HCT116 (cell line): ENCODE data around the gene NBEAL2. TPM values are rescaled to one million over a fixed set of nuclear protein-coding genes. Genes with fewer than 3 reads are reported as not detected.
"Not testable (repeated sequence)": the region's sequence is repeated elsewhere in the genome, so short reads cannot be mapped to it uniquely, and the experiment has no call there.

Experiments used
- ATAC-seq: fragments of 200-7000 bp; cut with Tn5 transposase; 2 replicates; pipeline ENCODE4 v1.9.1; 2020; ENCODE audit warnings: mild to moderate bottlenecking, moderate library complexity
- BruUV-seq: library from RNA; stranded (reverse); fragments of 400-500 nt; replicated peaks from 2 replicates; lab custom pipeline; 2021; lab: Mats Ljungman, UMichigan
- CTCF ChIA-PET: fragments of 300-600 bp; sonication (Branson Sonifier 250); formaldehyde crosslinking; loops from one replicate; lab custom pipeline; 2021; ENCODE audit warnings: antibody characterized with exemption; lab: Charles Lee
- POLR2A ChIA-PET: fragments of 300-600, 350-600 bp; sonication (Branson Sonifier 250); formaldehyde crosslinking; loops from one replicate; lab custom pipeline; 2021; ENCODE audit warnings: antibody characterized with exemption; lab: Charles Lee
- RAD21 ChIA-PET, 2 experiments: fragments of 300-600 bp; sonication (Branson Sonifier 250); formaldehyde crosslinking; loops; one replicate each; lab custom pipeline; 2023; ENCODE audit warnings: low total read pairs in 2 of 2; ENCODE audit not compliant: uncharacterized antibody in 2 of 2, unreplicated experiment in 2 of 2, low non-redundant PET in 1 of 2; lab: Charles Lee
- DNase-seq: peaks from one replicate; pipeline ENCODE4 v3.0.0-alpha.2; 2010; ENCODE audit warnings: low read depth, low spot score
- H2AFZ ChIP-seq: fragments of 200-600 bp; shearing (Covaris generic), sonication (generic); 2 replicates; pipeline ENCODE4 v1.6.1; 2017; ENCODE audit warnings: low read depth, mixed run types, mixed read lengths, antibody characterized with exemption, low read length; ENCODE audit not compliant: poor library complexity, severe bottlenecking
- H3K27ac ChIP-seq: 2 replicates; pipeline ENCODE4 v1.5.1; 2012; ENCODE audit warnings: low read depth, low read length
- H3K27me3 ChIP-seq: fragments of 200-600 bp; sonication (generic); 2 replicates; pipeline ENCODE4 v1.6.1; 2016; ENCODE audit warnings: mixed run types, low read length, mixed read lengths; ENCODE audit not compliant: insufficient read depth
- H3K36me3 ChIP-seq, 2 experiments: fragments of 200-500 bp in 1 of 2; fragments of 200-600 bp in 1 of 2; sonication (Bioruptor generic) in 1 of 2; sonication (generic) in 1 of 2; 2 replicates each; pipeline versions ENCODE4 v1.5.1 to v1.6.1; 2014 to 2016; ENCODE audit warnings: low read length in 2 of 2, inconsistent platforms in 1 of 2, mixed read lengths in 1 of 2, mixed run types in 1 of 2; ENCODE audit not compliant: insufficient read depth in 2 of 2, control insufficient read depth in 1 of 2
- H3K4me1 ChIP-seq, 2 experiments: fragments of 200-600 bp in 1 of 2; sonication (generic) in 1 of 2; 2 replicates each; pipeline versions ENCODE4 v1.5.1 to v1.6.1; 2012 to 2017; ENCODE audit warnings: low read length in 2 of 2, inconsistent platforms in 1 of 2, mild to moderate bottlenecking in 1 of 2, mixed read lengths in 1 of 2, mixed run types in 1 of 2, moderate library complexity in 1 of 2; ENCODE audit not compliant: insufficient read depth in 2 of 2, control insufficient read depth in 1 of 2
- H3K4me2 ChIP-seq: fragments of 200-600 bp; sonication (generic); 2 replicates; pipeline ENCODE4 v1.6.1; 2017; ENCODE audit warnings: mixed run types, low read length, mixed read lengths
- H3K4me3 ChIP-seq, 2 experiments: fragments of 200-600 bp in 1 of 2; sonication (generic) in 1 of 2; replicated peaks in 1 of 2; 2 replicates each; pipeline ENCODE4 v1.5.1; 2011 to 2016; ENCODE audit warnings: low read length in 2 of 2, control low read depth in 1 of 2, low read depth in 1 of 2, mild to moderate bottlenecking in 1 of 2, mixed read lengths in 1 of 2, mixed run types in 1 of 2
- H3K79me2 ChIP-seq: fragments of 200-600 bp; sonication (generic); 2 replicates; pipeline ENCODE4 v1.6.1; 2017; ENCODE audit warnings: mild to moderate bottlenecking, mixed run types, low read length, moderate library complexity, mixed read lengths; ENCODE audit not compliant: insufficient read depth
- H3K9ac ChIP-seq: fragments of 200-600 bp; sonication (generic); 2 replicates; pipeline ENCODE4 v1.6.1; 2016; ENCODE audit warnings: low read length, mixed read lengths
- H3K9me2 ChIP-seq: fragments of 200-600 bp; sonication (generic), shearing (Covaris generic); 2 replicates; pipeline ENCODE4 v1.6.1; 2017; ENCODE audit warnings: mixed run types, mild to moderate bottlenecking, moderate library complexity; ENCODE audit not compliant: insufficient read depth
- H3K9me3 ChIP-seq, 2 experiments: fragments of 200-500 bp in 1 of 2; fragments of 200-600 bp in 1 of 2; sonication (Bioruptor generic) in 1 of 2; sonication (generic) in 1 of 2; 2 replicates each; pipeline ENCODE4 v1.6.1; 2014 to 2017; ENCODE audit warnings: low read length in 2 of 2, mixed read lengths in 2 of 2, inconsistent platforms in 1 of 2, low read depth in 1 of 2, mild to moderate bottlenecking in 1 of 2, mixed run types in 1 of 2, moderate library complexity in 1 of 2; ENCODE audit not compliant: control insufficient read depth in 1 of 2, insufficient read depth in 1 of 2
- H4K20me1 ChIP-seq: fragments of 200-600 bp; sonication (generic), shearing (Covaris generic); 2 replicates; pipeline ENCODE4 v1.6.1; 2017; ENCODE audit warnings: mixed run types, mild to moderate bottlenecking, moderate library complexity; ENCODE audit not compliant: insufficient read depth
- ATF3 ChIP-seq: IDR thresholded peaks from 2 replicates; pipeline ENCODE4 v1.6.1; 2012
- CEBPB ChIP-seq: IDR thresholded peaks from 2 replicates; pipeline ENCODE4 v1.6.1; 2012; ENCODE audit warnings: low read depth
- CTCF ChIP-seq, 3 experiments: fragments of 200-600 bp in 1 of 3; sonication (generic) in 1 of 3; IDR thresholded peaks in 2 of 3; conservative IDR thresholded peaks in 1 of 3; 2 replicates each; pipeline ENCODE4 v1.5.1; 2012 to 2017; ENCODE audit warnings: low read depth in 2 of 3, low read length in 2 of 3, antibody characterized with exemption in 1 of 3, borderline replicate concordance in 1 of 3, control low read depth in 1 of 3, mild to moderate bottlenecking in 1 of 3, mixed read lengths in 1 of 3, mixed run types in 1 of 3, moderate library complexity in 1 of 3; ENCODE audit not compliant: insufficient read depth in 1 of 3
- EGR1 ChIP-seq: IDR thresholded peaks from 2 replicates; pipeline ENCODE4 v1.6.1; 2012; ENCODE audit warnings: low read depth
- ELF1 ChIP-seq: IDR thresholded peaks from 2 replicates; pipeline ENCODE4 v1.6.1; 2012; ENCODE audit warnings: low read depth, borderline replicate concordance
- EZH2 ChIP-seq: fragments of 200-600 bp; sonication (generic); IDR thresholded peaks from 2 replicates; pipeline ENCODE4 v1.6.1; 2017; ENCODE audit warnings: antibody characterized with exemption, mixed run types
- EZH2phosphoT487 ChIP-seq: fragments of 200-600 bp; IDR thresholded peaks from 2 replicates; pipeline ENCODE4 v1.6.1; 2018; ENCODE audit warnings: antibody characterized with exemption, borderline replicate concordance
- JUND ChIP-seq: IDR thresholded peaks from 2 replicates; pipeline ENCODE4 v1.6.1; 2012
- POLR2AphosphoS5 ChIP-seq: IDR thresholded peaks from 2 replicates; pipeline ENCODE4 v1.6.1; 2011; ENCODE audit warnings: mild to moderate bottlenecking, low read depth, low read length, moderate library complexity
- RAD21 ChIP-seq: IDR thresholded peaks from 2 replicates; pipeline ENCODE4 v1.6.1; 2012; ENCODE audit warnings: low read depth, mild to moderate bottlenecking
- REST ChIP-seq: IDR thresholded peaks from 2 replicates; pipeline ENCODE4 v1.6.1; 2012; ENCODE audit warnings: low read depth
- SIN3A ChIP-seq: IDR thresholded peaks from 2 replicates; pipeline ENCODE4 v1.6.1; 2012; ENCODE audit warnings: low read depth
- SP1 ChIP-seq: IDR thresholded peaks from 2 replicates; pipeline ENCODE4 v1.6.1; 2012; ENCODE audit warnings: low read depth
- SRF ChIP-seq: IDR thresholded peaks from 2 replicates; pipeline ENCODE4 v1.6.1; 2012; ENCODE audit warnings: low read depth
- ZFX ChIP-seq: fragments of 450-650 bp; IDR thresholded peaks from 2 replicates; pipeline ENCODE4 v1.6.1; 2017
- ZNF274 ChIP-seq: fragments of 200-500 bp; sonication (Bioruptor generic); IDR thresholded peaks from 2 replicates; pipeline ENCODE4 v1.6.1; 2014; ENCODE audit warnings: mild to moderate bottlenecking, low read depth, low read length, inconsistent platforms
- intact Hi-C: fragments of 100-400 bp; cut with micrococcal nuclease; formaldehyde crosslinking; loops from 2 replicates; pipeline ENCODE4 v1.10.0; 2022
- total RNA-seq: library from RNA; stranded (reverse); gene quantifications from one replicate; pipeline ENCODE4 v1.2.1, GENCODE V29; 2021; ENCODE audit not compliant: unreplicated experiment

Gene NBEAL2
- total RNA-seq, 1 experiment from 2014 or later: 72.9 TPM

- DNase-seq, H3K9me2 ChIP-seq, H3K27ac ChIP-seq, H3K9ac ChIP-seq, H3K27me3 ChIP-seq, CTCF ChIA-PET, POLR2A ChIA-PET, H3K9me3 ChIP-seq, BruUV-seq, H3K4me3 ChIP-seq, H3K36me3 ChIP-seq, intact Hi-C loops, RAD21 ChIA-PET, H3K4me2 ChIP-seq, ATAC-seq, H2AFZ ChIP-seq: not testable (repeated sequence)
- Histone ChIP-seq H3K79me2 (peaks cover 87% of the 10 kb centered on the region), H3K4me1 (peaks cover 0 to 31% of the 10 kb centered on the region in 2 experiments; a peak in 1 of 4 replicates), H4K20me1 (peaks cover 24% of the 10 kb centered on the region; the same call in 1 of the 2 replicates)
Observed at GRCh38 chr3:46964038-46964590, 15.4 kb upstream of the NBEAL2 start.

GRCh38 chr3:46965151-46965550, 14.3 kb upstream of the NBEAL2 start:
- peaks cover 0 to 29% of the 10 kb centered on the region in 2 experiments; a peak in 1 of 4 replicates for H3K4me1 ChIP-seq
- H3K4me3 ChIP-seq: no peak overlapping the region
- no peak for TF ChIP-seq ZFX
- no peak for TF ChIP-seq CEBPB
- TF ChIP-seq REST: no peak
- no peak for TF ChIP-seq ELF1
- no peak for TF ChIP-seq POLR2AphosphoS5
- TF ChIP-seq EZH2phosphoT487: no peak
- TF ChIP-seq EGR1: no peak
- TF ChIP-seq SIN3A: no peak
- no peak for TF ChIP-seq EZH2
- no peak for TF ChIP-seq RAD21
- TF ChIP-seq SP1: no peak
- no peak for TF ChIP-seq CTCF (IDR thresholded peaks at IDR 0.05 in 2 of 3, conservative IDR thresholded peaks at IDR 0.05 in 1 of 3; ENCODE audit: borderline replicate concordance in 1 of 3, insufficient read depth in 1 of 3, low read depth in 2 of 3, low read length in 2 of 3)
- TF ChIP-seq JUND: no peak
- no peak for TF ChIP-seq ATF3
- TF ChIP-seq ZNF274: no peak
- TF ChIP-seq SRF: no peak
- no peak overlapping the region for H3K9ac ChIP-seq
- H2AFZ ChIP-seq: no peak overlapping the region
- peaks cover 0 to 9% of the 10 kb centered on the region in 2 experiments; a peak in 1 of 4 replicates for H3K36me3 ChIP-seq
- no peak overlapping the region for H3K27ac ChIP-seq
- CTCF ChIA-PET: no interaction called here
- no peaks in the 10 kb centered on the region for H3K9me3 ChIP-seq
- no peak overlapping the region for H3K4me2 ChIP-seq
- no TSS peak for BruUV-seq
- H3K27me3 ChIP-seq: no peaks in the 10 kb centered on the region
- DNase-seq: no peak
- peaks cover 28% of the 10 kb centered on the region; the same call in 1 of the 2 replicates for H4K20me1 ChIP-seq
- intact Hi-C loops: no loop called here
- RAD21 ChIA-PET: no interaction called here
- no peak for ATAC-seq
- peaks cover 87% of the 10 kb centered on the region for H3K79me2 ChIP-seq
- H3K9me2 ChIP-seq: no peaks in the 10 kb centered on the region
- POLR2A ChIA-PET: no interaction called here
